HL-60 (cell line): Measurements from ENCODE around the gene RPS6KL1.

Experiments
- DNase-seq, 2 experiments: peaks; one replicate each; pipeline ENCODE4 v3.0.0-alpha.2; 2010 to 2020; ENCODE audit warnings: low read depth in 1 of 2, low spot score in 1 of 2
- H3K27ac ChIP-seq: fragments of 250-450 bp; sonication (Bioruptor Pico); replicated peaks from 2 replicates; pipeline ENCODE4 v1.5.1; 2020; ENCODE audit warnings: mild to moderate bottlenecking, moderate library complexity
- H3K27me3 ChIP-seq: fragments of 250-450 bp; sonication (Bioruptor Pico); 2 replicates; pipeline ENCODE4 v1.5.1; 2021; ENCODE audit warnings: mild to moderate bottlenecking, moderate library complexity; ENCODE audit not compliant: insufficient read depth, poor library complexity, severe bottlenecking
- H3K4me3 ChIP-seq: replicated peaks from 2 replicates; pipeline ENCODE4 v1.5.1; 2011; ENCODE audit warnings: mild to moderate bottlenecking, control low read depth, low read length; ENCODE audit not compliant: insufficient read depth
- CTCF ChIP-seq: IDR thresholded peaks from one replicate; pipeline ENCODE4 v1.5.1; 2011; ENCODE audit warnings: low read length, control low read depth, inconsistent platforms; ENCODE audit not compliant: insufficient read depth
- GABPA ChIP-seq: IDR thresholded peaks from 2 replicates; pipeline ENCODE4 v1.6.1; 2012; ENCODE audit warnings: low read depth
- POLR2AphosphoS5 ChIP-seq: IDR thresholded peaks from 2 replicates; pipeline ENCODE4 v1.6.1; 2012; ENCODE audit warnings: low read depth
- REST ChIP-seq: IDR thresholded peaks from 2 replicates; pipeline ENCODE4 v1.6.1; 2012; ENCODE audit warnings: low read depth; ENCODE audit not compliant: insufficient replicate concordance
- SPI1 ChIP-seq: IDR thresholded peaks from 2 replicates; pipeline ENCODE4 v1.6.1; 2012; ENCODE audit warnings: low read depth, mild to moderate bottlenecking, borderline replicate concordance

Gene RPS6KL1

GRCh38 chr14:74918380-74918779, 4.7 kb downstream of the RPS6KL1 start:
- no peak overlapping the region for H3K4me3 ChIP-seq
- no peak for DNase-seq
- no peak overlapping the region for H3K27ac ChIP-seq
- TF ChIP-seq POLR2AphosphoS5: no peak
- TF ChIP-seq CTCF: no peak
- TF ChIP-seq GABPA: no peak
- no peak for TF ChIP-seq SPI1
- no peak for TF ChIP-seq REST
- no peaks in the 10 kb centered on the region for H3K27me3 ChIP-seq

GRCh38 chr14:74917646-74918081, 5.4 kb downstream of the RPS6KL1 start:
- DNase-seq: no peak
- Histone ChIP-seq H3K27ac (no peak overlapping the region), H3K27me3 (no peaks in the 10 kb centered on the region), H3K4me3 (no peak overlapping the region)
- TF ChIP-seq CTCF (no peak), SPI1 (no peak), REST (no peak), GABPA (no peak), POLR2AphosphoS5 (no peak)

- DNase-seq: no peak
- no peak overlapping the region for H3K27ac ChIP-seq
Measured at GRCh38 chr14:74917178-74917543, 5.9 kb downstream of the RPS6KL1 start.

More at GRCh38 chr14:74917178-74917543, 5.9 kb downstream of the RPS6KL1 start:
- H3K4me3 ChIP-seq: no peak overlapping the region
- H3K27me3 ChIP-seq: no peaks in the 10 kb centered on the region
- TF ChIP-seq POLR2AphosphoS5 (no peak), GABPA (no peak), CTCF (no peak), SPI1 (no peak), REST (no peak)
